WI38 (cell line): ENCODE data around the gene RAB6B.

Source experiments
- H3K4me3 ChIP-seq: 2 replicates; pipeline ENCODE4 v1.5.1; 2011; ENCODE audit warnings: low read depth, mild to moderate bottlenecking, control low read depth, low read length
- CTCF ChIP-seq: IDR thresholded peaks from 2 replicates; pipeline ENCODE4 v1.5.1; 2012; ENCODE audit warnings: low read depth, mild to moderate bottlenecking, control low read depth, low read length

Gene RAB6B

GRCh38 chr3:133899311-133899710 is 3.6 kb upstream of the RAB6B start:
- TF ChIP-seq CTCF = no peak
- H3K4me3 ChIP-seq = no peak overlapping the region

GRCh38 chr3:133897547-133897946 is 1.9 kb upstream of the RAB6B start:
- no peak for TF ChIP-seq CTCF
- H3K4me3 ChIP-seq = no peak overlapping the region

- TF ChIP-seq CTCF = no peak
- H3K4me3 ChIP-seq = peak overlapping the region; percentile 51
Observed at GRCh38 chr3:133896002-133896761, 500 bp upstream of the RAB6B start.

GRCh38 chr3:133894353-133895207 is 1.1 kb downstream of the RAB6B start:
- TF ChIP-seq CTCF = no peak
- H3K4me3 ChIP-seq = no peak overlapping the region

GRCh38 chr3:133893683-133894352 is 1.9 kb downstream of the RAB6B start:
- TF ChIP-seq CTCF = no peak

GRCh38 chr3:133892541-133893231 is 3.0 kb downstream of the RAB6B start:
- no peak for TF ChIP-seq CTCF
- H3K4me3 ChIP-seq = no peak overlapping the region

More at GRCh38 chr3:133893683-133894352, 1.9 kb downstream of the RAB6B start:
- no peak overlapping the region for H3K4me3 ChIP-seq
